AG09309 (cell line): Measurements from ENCODE around the gene FMN2.
"Not testable (repeated sequence)": the region's sequence is repeated elsewhere in the genome, so short reads cannot be mapped to it uniquely, and the experiment has no call there.

Experiments
- DNase-seq: peaks from one replicate; pipeline ENCODE4 v3.0.0-alpha.2; 2010; ENCODE audit warnings: low read depth
- H3K4me3 ChIP-seq: 2 replicates; pipeline ENCODE4 v1.5.1; 2011; ENCODE audit warnings: mild to moderate bottlenecking, low read depth, low read length, moderate library complexity; ENCODE audit not compliant: control insufficient read depth
- CTCF ChIP-seq: IDR thresholded peaks from 2 replicates; pipeline ENCODE4 v1.5.1; 2011; ENCODE audit warnings: mild to moderate bottlenecking, low read depth, low read length, inconsistent platforms; ENCODE audit not compliant: insufficient read depth, control insufficient read depth; ENCODE audit errors: missing control alignments

FMN2 gene

GRCh38 chr1:240247899-240248298 is 156.2 kb downstream of the FMN2 start:
- no peak overlapping the region for H3K4me3 ChIP-seq
- DNase-seq = no peak
- TF ChIP-seq CTCF = no peak

GRCh38 chr1:240254006-240254405 is 162.3 kb downstream of the FMN2 start:
- no peak for DNase-seq
- TF ChIP-seq CTCF = no peak
- H3K4me3 ChIP-seq = no peak overlapping the region

- TF ChIP-seq CTCF = no peak
- H3K4me3 ChIP-seq = no peak overlapping the region
- no peak for DNase-seq
These were observed 163.2 kb downstream of the FMN2 start for GRCh38 chr1:240254778-240255291.

GRCh38 chr1:240255922-240256321 is 164.2 kb downstream of the FMN2 start:
- TF ChIP-seq CTCF = no peak
- H3K4me3 ChIP-seq = no peak overlapping the region
- DNase-seq = no peak

- no peak overlapping the region for H3K4me3 ChIP-seq
- no peak for DNase-seq
- TF ChIP-seq CTCF = no peak
These were observed 165.3 kb downstream of the FMN2 start for GRCh38 chr1:240256836-240257503.

- DNase-seq = peak; percentile 98
- TF ChIP-seq CTCF = no peak
- no peak overlapping the region for H3K4me3 ChIP-seq
These were observed 167.2 kb downstream of the FMN2 start for GRCh38 chr1:240258910-240259309.

GRCh38 chr1:240264494-240264893 is 172.8 kb downstream of the FMN2 start:
- not testable (repeated sequence) for H3K4me3 ChIP-seq, DNase-seq
